GM10266 (cell line): ENCODE measurements around the gene ETV1.

Experiments
- DNase-seq: peaks from one replicate; pipeline ENCODE4 v3.0.0; 2012; ENCODE audit errors: extremely low spot score
- CTCF ChIP-seq: IDR thresholded peaks from 2 replicates; pipeline ENCODE4 v1.5.1; 2012; ENCODE audit warnings: mild to moderate bottlenecking, low read depth; ENCODE audit not compliant: control insufficient read depth, insufficient read depth; ENCODE audit errors: missing control alignments

Gene ETV1

GRCh38 chr7:13987395-13987794 lies 2.1 kb downstream of the ETV1 start:
- DNase-seq = no peak
- no peak for TF ChIP-seq CTCF

GRCh38 chr7:13986208-13986607 lies 3.3 kb downstream of the ETV1 start:
- TF ChIP-seq CTCF = no peak
- DNase-seq = no peak

GRCh38 chr7:13984831-13985685 lies 4.4 kb downstream of the ETV1 start:
- no peak for TF ChIP-seq CTCF
- no peak for DNase-seq

- no peak for TF ChIP-seq CTCF
- no peak for DNase-seq
Measured at GRCh38 chr7:13984061-13984460, 5.4 kb downstream of the ETV1 start.

- DNase-seq = no peak
- no peak for TF ChIP-seq CTCF
Measured at GRCh38 chr7:13982940-13983677, 6.4 kb downstream of the ETV1 start.

- no peak for TF ChIP-seq CTCF
- DNase-seq = no peak
Measured at GRCh38 chr7:13981070-13981469, 8.4 kb downstream of the ETV1 start.

GRCh38 chr7:13980474-13980873 lies 9.0 kb downstream of the ETV1 start:
- DNase-seq = no peak
- no peak for TF ChIP-seq CTCF
